Gastrocnemius medialis (tissue), 4 donors: ENCODE measurements around the gene ANKRD62. TPM values are rescaled to one million over a fixed set of nuclear protein-coding genes. Genes with fewer than 3 reads are reported as not detected.
A peak's percentile ranks its signal among the peaks of the same experiment; 100 is the strongest.

Experiments used
- ATAC-seq, 2 donors: fragments of 150-250 bp; one replicate each; pipeline ENCODE4 v1.9.1; 2016
- DNase-seq, 2 donors: peaks; one replicate each; pipeline ENCODE4 v3.0.0-alpha.2; 2019
- H3K27ac ChIP-seq, 4 donors: fragments of 200-600 bp; sonication (generic); 1 replicate in 1 of 4; 2 replicates in 3 of 4; pipeline ENCODE4 v1.5.1; 2016 to 2018; ENCODE audit warnings: mild to moderate bottlenecking in 2 of 4, moderate library complexity in 1 of 4
- H3K27me3 ChIP-seq, 3 donors: fragments of 200-600 bp; sonication (generic) in 2 of 3; 1 replicate in 1 of 3; 2 replicates in 2 of 3; pipeline versions ENCODE4 v1.5.1 to v1.6.0; 2016 to 2019; ENCODE audit warnings: mild to moderate bottlenecking in 1 of 3, moderate library complexity in 1 of 3
- H3K36me3 ChIP-seq, 2 donors: fragments of 200-600 bp; sonication (generic) in 1 of 2; one replicate each; pipeline ENCODE4 v1.5.1; 2017 to 2018
- H3K4me1 ChIP-seq, 2 donors: fragments of 200-600 bp; sonication (generic) in 1 of 2; one replicate each; pipeline ENCODE4 v1.5.1; 2016 to 2017; ENCODE audit warnings: mild to moderate bottlenecking in 2 of 2
- H3K4me3 ChIP-seq, 4 donors: fragments of 200-600 bp; sonication (generic) in 3 of 4; 1 replicate in 1 of 4; 2 replicates in 3 of 4; pipeline ENCODE4 v1.5.1; 2016 to 2019; ENCODE audit warnings: mild to moderate bottlenecking in 2 of 4
- H3K9me3 ChIP-seq, 3 donors: fragments of 200-600 bp; sonication (generic) in 2 of 3; 1 replicate in 1 of 3; 2 replicates in 2 of 3; pipeline ENCODE4 v1.5.1; 2016 to 2019
- CTCF ChIP-seq, 5 experiments: fragments of 450-650 bp in 3 of 5; fragments of 200-600 bp in 2 of 5; sonication (generic) in 2 of 5; IDR thresholded peaks in 4 of 5; conservative IDR thresholded peaks in 1 of 5; 1 replicate in 4 of 5; 2 replicates in 1 of 5; pipeline ENCODE4 v1.5.1; 2016 to 2019; ENCODE audit warnings: antibody characterized with exemption in 5 of 5, mild to moderate bottlenecking in 3 of 5, moderate library complexity in 3 of 5
- POLR2A ChIP-seq, 2 donors: fragments of 450-650 bp; IDR thresholded peaks; one replicate each; pipeline ENCODE4 v1.6.1; 2017; ENCODE audit warnings: antibody characterized with exemption in 2 of 2, mild to moderate bottlenecking in 2 of 2, moderate library complexity in 2 of 2
- in situ Hi-C, 4 donors: fragments of 200-750 bp; cut with MboI; loops; one replicate each; pipeline versions ENCODE4 v1.15.0 to v1.8.0; 2017; ENCODE audit warnings: low sequenced_read_pairs in 4 of 4
- intact Hi-C: fragments of 100-400 bp; cut with DNase I; formaldehyde crosslinking; loops from one replicate; pipeline ENCODE4 v1.15.1; 2023; ENCODE audit warnings: low total_unique reads
- total RNA-seq, 4 donors: library from RNA; depleted of rRNA; stranded (reverse); fragments of >200 nt; gene quantifications; one replicate each; pipeline versions ENCODE4 v1.1.0 to v1.2.3, GENCODE V29; 2016

The ANKRD62 gene
- total RNA-seq, 4 donors from 2014 or later = not detected

GRCh38 chr18:12087471-12088025 lies 6.1 kb upstream of the ANKRD62 start:
- Histone ChIP-seq H3K27ac (no peak overlapping the region), H3K4me1 (no peaks in the 10 kb centered on the region), H3K27me3 (no peaks in the 10 kb centered on the region), H3K9me3 (no peaks in the 10 kb centered on the region), H3K36me3 (no peaks in the 10 kb centered on the region), H3K4me3 (no peak overlapping the region)
- in situ Hi-C loops (loop anchor here in 1 of 4 donors (25.0 kb wide), 1 partner anchor 150 kb away; no protein-coding TSS in a partner anchor), intact Hi-C loops (loop anchor here (2.0 kb wide), 1 partner anchor 21 kb away; no protein-coding TSS in a partner anchor)
- no peak for TF ChIP-seq POLR2A (IDR thresholded peaks at IDR 0.05)
- TF ChIP-seq CTCF (IDR thresholded peaks at IDR 0.05 in 4 of 5, conservative IDR thresholded peaks at IDR 0.05 in 1 of 5) = no peak
- ATAC-seq (no peak), DNase-seq (no peak)

- Histone ChIP-seq H3K36me3 (no peaks in the 10 kb centered on the region), H3K27me3 (no peaks in the 10 kb centered on the region), H3K9me3 (no peaks in the 10 kb centered on the region), H3K4me3 (no peak overlapping the region), H3K4me1 (no peaks in the 10 kb centered on the region), H3K27ac (no peak overlapping the region)
- in situ Hi-C loops = loop anchor here in 1 of 4 donors (25.0 kb wide), 1 partner anchor 149 kb away; no protein-coding TSS in a partner anchor
- no peak for ATAC-seq
- no peak for DNase-seq
- intact Hi-C loops = no loop called here
- TF ChIP-seq CTCF (IDR thresholded peaks at IDR 0.05 in 4 of 5, conservative IDR thresholded peaks at IDR 0.05 in 1 of 5) (no peak), POLR2A (IDR thresholded peaks at IDR 0.05) (no peak)
Observed at GRCh38 chr18:12088096-12088495, 5.5 kb upstream of the ANKRD62 start.

- Histone ChIP-seq H3K27me3 (no peaks in the 10 kb centered on the region), H3K9me3 (no peaks in the 10 kb centered on the region), H3K36me3 (no peaks in the 10 kb centered on the region), H3K27ac (no peak overlapping the region), H3K4me3 (no peak overlapping the region), H3K4me1 (no peaks in the 10 kb centered on the region)
- in situ Hi-C loops (loop anchor here in 1 of 4 donors (25.0 kb wide), 1 partner anchor 148 kb away; no protein-coding TSS in a partner anchor), intact Hi-C loops (no loop called here)
- ATAC-seq (no peak), DNase-seq (peak in 1 of 2 donors; percentile 41)
- TF ChIP-seq CTCF (IDR thresholded peaks at IDR 0.05 in 4 of 5, conservative IDR thresholded peaks at IDR 0.05 in 1 of 5) = no peak
- no peak for TF ChIP-seq POLR2A (IDR thresholded peaks at IDR 0.05)
Observed at GRCh38 chr18:12088731-12089375, 4.8 kb upstream of the ANKRD62 start.

- Histone ChIP-seq H3K36me3 (no peaks in the 10 kb centered on the region), H3K27ac (no peak overlapping the region), H3K9me3 (no peaks in the 10 kb centered on the region), H3K4me3 (no peak overlapping the region), H3K27me3 (no peaks in the 10 kb centered on the region), H3K4me1 (no peaks in the 10 kb centered on the region)
- intact Hi-C loops = loop anchor here (5.0 kb wide), 1 partner anchor 146 kb away; no protein-coding TSS in a partner anchor
- DNase-seq (peak; percentile 52 to 78), ATAC-seq (peak; percentile 74 to 83)
- TF ChIP-seq CTCF (IDR thresholded peaks at IDR 0.05 in 4 of 5, conservative IDR thresholded peaks at IDR 0.05 in 1 of 5) (no peak), POLR2A (IDR thresholded peaks at IDR 0.05) (no peak)
- in situ Hi-C loops = loop anchor here in 1 of 4 donors (25.0 kb wide), 1 partner anchor 146 kb away; no protein-coding TSS in a partner anchor
Observed at GRCh38 chr18:12091538-12092141, 2.0 kb upstream of the ANKRD62 start.
